K562 (cell line): ENCODE results near the gene CLDN7. TPM values are rescaled to one million over a fixed set of nuclear protein-coding genes. Genes with fewer than 3 reads are reported as not detected.

Experiments used
- COPS2 ChIP-seq: fragments of 450-650 bp; conservative IDR thresholded peaks from 2 replicates; pipeline ENCODE4 v1.6.1; 2016; ENCODE audit warnings: mild to moderate bottlenecking, moderate library complexity
- E2F6 ChIP-seq, 2 experiments: IDR thresholded peaks; 2 replicates each; pipeline ENCODE4 v1.6.1; 2011; ENCODE audit warnings: borderline replicate concordance in 1 of 2, control low read depth in 1 of 2, low read depth in 1 of 2, low read length in 1 of 2, mild to moderate bottlenecking in 1 of 2, mixed read lengths in 1 of 2, moderate library complexity in 1 of 2; ENCODE audit not compliant: insufficient read depth in 1 of 2, insufficient read length in 1 of 2, poor library complexity in 1 of 2, severe bottlenecking in 1 of 2; ENCODE audit errors: extremely low read depth in 1 of 2
- FOXP1 ChIP-seq: sonication (generic); formaldehyde crosslinking; IDR thresholded peaks from 2 replicates; pipeline ENCODE4 v1.8.0; 2022; ENCODE audit warnings: mild to moderate bottlenecking, missing genetic modification reagents
- KDM2B ChIP-seq: fragments of 250-450 bp; sonication (Bioruptor Pico); IDR thresholded peaks from 2 replicates; pipeline ENCODE4 v1.8.0; 2021; ENCODE audit warnings: mild to moderate bottlenecking, moderate library complexity
- MGA ChIP-seq: fragments of 450-650 bp; IDR thresholded peaks from 2 replicates; pipeline ENCODE4 v1.6.1; 2016; ENCODE audit warnings: mild to moderate bottlenecking, moderate library complexity
- PHF20 ChIP-seq: fragments of 450-650 bp; IDR thresholded peaks from 2 replicates; pipeline ENCODE4 v1.6.1; 2018; ENCODE audit not compliant: partially characterized antibody
- RFX5 ChIP-seq: IDR thresholded peaks from 2 replicates; pipeline ENCODE4 v1.6.1; 2011; ENCODE audit warnings: low read depth, mild to moderate bottlenecking, improper control_type of control experiment, low read length
- SOX6 ChIP-seq: fragments of 450-650 bp; IDR thresholded peaks from 2 replicates; pipeline ENCODE4 v1.6.1; 2014; ENCODE audit warnings: mild to moderate bottlenecking
- SP2 ChIP-seq: IDR thresholded peaks from 2 replicates; pipeline ENCODE4 v1.6.1; 2011; ENCODE audit warnings: mild to moderate bottlenecking, low read depth, low read length, moderate library complexity; ENCODE audit not compliant: poor library complexity, severe bottlenecking; ENCODE audit errors: extremely low read depth
- ZEB2 ChIP-seq: fragments of 450-650 bp; IDR thresholded peaks from 2 replicates; pipeline ENCODE4 v1.6.1; 2016
- ZNF212 ChIP-seq: fragments of 450-650 bp; formaldehyde crosslinking; IDR thresholded peaks from 2 replicates; pipeline ENCODE4 v1.4.0; 2020; ENCODE audit warnings: mild to moderate bottlenecking
- ZNF561 ChIP-seq: fragments of 450-650 bp; formaldehyde crosslinking; conservative IDR thresholded peaks from 2 replicates; pipeline ENCODE4 v1.4.0; 2020; ENCODE audit warnings: mild to moderate bottlenecking, moderate library complexity
- polyA plus RNA-seq, 8 experiments: library from polyadenylated mRNA; depleted of rRNA in 4 of 8; stranded (reverse) in 5 of 8; unstranded in 3 of 8; fragments of >200 nt; fragmentation: Nextera tagmentation in 2 of 8; fragmentation: Illumina TruSeq in 1 of 8; extraction: Ambion mirVana in 2 of 8; extraction: Trizol in 1 of 8; gene quantifications; 2 replicates each; pipeline versions ENCODE4 v1.2.1 to v1.2.3, GENCODE V29; 2011 to 2014; ENCODE audit warnings: inconsistent platforms in 1 of 8, missing spikeins in 1 of 8
- total RNA-seq, 7 experiments: library from RNA; depleted of rRNA in 6 of 7; stranded (reverse); fragments of >200 nt in 6 of 7; fragmentation: Illumina TruSeq in 2 of 7; extraction: Trizol in 2 of 7; gene quantifications; 2 replicates each; pipeline versions ENCODE4 v1.2.1 to v1.2.3, GENCODE V29; 2011 to 2021; ENCODE audit warnings: low replicate concordance in 1 of 7
- TF ChIP-seq, protein P1 (sequence below): fragments of 450-650 bp; IDR thresholded peaks from 2 replicates; pipeline ENCODE4 v1.6.1; 2018; ENCODE audit warnings: mild to moderate bottlenecking, low read depth; ENCODE audit not compliant: partially characterized antibody

The CLDN7 gene
- total and polyA plus RNA-seq, 9 of the 15 experiments (the other 6 are each of a cell fraction or from before 2014, with no cell fraction given) = 2.2 to 14.5 (median 7.6) TPM

GRCh38 chr17:7234083-7234951 is 28.0 kb downstream of the CLDN7 start, which contains the start of gene DVL2 (continued):
- TF ChIP-seq RFX5 (no peak), COPS2 (no peak), SP2 (no peak), ZNF561 (no peak), E2F6 (IDR thresholded peaks at IDR 0.05; ENCODE audit: borderline replicate concordance in 1 of 2, extremely low read depth in 1 of 2, insufficient read depth in 1 of 2, insufficient read length in 1 of 2, low read depth in 1 of 2, low read length in 1 of 2, poor library complexity in 1 of 2, severe bottlenecking in 1 of 2) (peak; percentile 64 to 89), KDM2B (CRISPR knock-in tag) (no peak), SOX6 (0 out of 2 replicates have a peak, but pooled peaks have one; percentile 26), FOXP1 (CRISPR knock-in tag) (peak; percentile 39; the same call in 1 of the 2 replicates), MGA (peak; percentile 77), PHF20 (peak; percentile 77), ZNF212 (0 out of 2 replicates have a peak, but pooled peaks have one; percentile 29), ZEB2 (peak; percentile 27; the same call in 1 of the 2 replicates)
- TF ChIP-seq, protein P1, sequence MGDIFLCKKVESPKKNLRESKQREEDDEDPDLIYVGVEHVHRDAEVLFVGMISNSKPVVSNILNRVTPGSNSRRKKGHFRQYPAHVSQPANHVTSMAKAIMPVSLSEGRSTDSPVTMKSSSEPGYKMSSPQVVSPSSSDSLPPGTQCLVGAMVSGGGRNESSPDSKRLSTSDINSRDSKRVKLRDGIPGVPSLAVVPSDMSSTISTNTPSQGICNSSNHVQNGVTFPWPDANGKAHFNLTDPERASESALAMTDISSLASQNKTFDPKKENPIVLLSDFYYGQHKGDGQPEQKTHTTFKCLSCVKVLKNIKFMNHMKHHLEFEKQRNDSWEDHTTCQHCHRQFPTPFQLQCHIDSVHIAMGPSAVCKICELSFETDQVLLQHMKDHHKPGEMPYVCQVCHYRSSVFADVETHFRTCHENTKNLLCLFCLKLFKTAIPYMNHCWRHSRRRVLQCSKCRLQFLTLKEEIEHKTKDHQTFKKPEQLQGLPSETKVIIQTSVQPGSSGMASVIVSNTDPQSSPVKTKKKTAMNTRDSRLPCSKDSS = no peak
